HEK293 (cell line): ENCODE data around the gene NPEPL1.

ENCODE experiments used
- CTCF ChIP-seq: fragments of 450-650 bp; formaldehyde crosslinking; IDR thresholded peaks from 2 replicates; pipeline ENCODE4 v1.5.1; 2016; ENCODE audit warnings: missing biosample characterization, missing genetic modification characterization
- KLF8 ChIP-seq: fragments of 450-650 bp; formaldehyde crosslinking; IDR thresholded peaks from 2 replicates; pipeline ENCODE4 v1.5.1; 2016; ENCODE audit warnings: missing biosample characterization, missing genetic modification characterization
- TCF7L2 ChIP-seq: IDR thresholded peaks from 2 replicates; pipeline ENCODE4 v1.6.1; 2011; ENCODE audit warnings: low read depth, mild to moderate bottlenecking, inconsistent platforms, low read length, moderate library complexity, borderline replicate concordance
- ZBTB11 ChIP-seq: fragments of 450-650 bp; formaldehyde crosslinking; conservative IDR thresholded peaks from 2 replicates; pipeline ENCODE4 v1.5.1; 2016; ENCODE audit warnings: low read depth, missing biosample characterization, missing genetic modification characterization
- ZEB2 ChIP-seq: fragments of 450-650 bp; formaldehyde crosslinking; IDR thresholded peaks from 2 replicates; pipeline ENCODE4 v1.5.1; 2016; ENCODE audit warnings: missing biosample characterization, missing genetic modification characterization
- ZNF169 ChIP-seq: fragments of 450-650 bp; formaldehyde crosslinking; IDR thresholded peaks from 2 replicates; pipeline ENCODE4 v1.5.1; 2016; ENCODE audit warnings: missing biosample characterization, missing genetic modification characterization
- ZNF394 ChIP-seq: fragments of 450-650 bp; formaldehyde crosslinking; IDR thresholded peaks from 2 replicates; pipeline ENCODE4 v1.5.1; 2016; ENCODE audit warnings: missing biosample characterization, missing genetic modification characterization, mild to moderate bottlenecking, moderate library complexity, borderline replicate concordance
- ZNF776 ChIP-seq: fragments of 450-650 bp; formaldehyde crosslinking; IDR thresholded peaks from 2 replicates; pipeline ENCODE4 v1.5.0; 2017; ENCODE audit warnings: missing biosample characterization, missing genetic modification characterization, borderline replicate concordance
- ZNF837 ChIP-seq: fragments of 450-650 bp; formaldehyde crosslinking; IDR thresholded peaks from 2 replicates; pipeline ENCODE4 v1.5.1; 2016; ENCODE audit warnings: missing biosample characterization, missing genetic modification characterization

GRCh38 chr20:58650776-58651558, 41.6 kb upstream of the NPEPL1 start, which contains the start of gene STX16:
- TF ChIP-seq CTCF (tag by site-specific recombination): peak; percentile 92
- peak; percentile 97 for TF ChIP-seq ZEB2 (tag by site-specific recombination)
- TF ChIP-seq ZNF394 (tag by site-specific recombination): peak; percentile 94
- 0 out of 2 replicates have a peak, but pooled peaks have one; percentile 68 for TF ChIP-seq ZNF837 (tag by site-specific recombination)
- no peak for TF ChIP-seq ZNF169 (tag by site-specific recombination)
- peak; percentile 100 for TF ChIP-seq ZBTB11 (tag by site-specific recombination)
- TF ChIP-seq ZNF776: no peak
- no peak for TF ChIP-seq TCF7L2
- peak; percentile 99 for TF ChIP-seq KLF8 (tag by site-specific recombination)
